KOPT-K1 (cell line): ENCODE measurements around the gene ASB13.

Source experiments
- H3K27ac ChIP-seq: fragments of 200-600 bp; sonication (generic); 2 replicates; pipeline ENCODE4 v1.5.1; 2016; ENCODE audit warnings: antibody characterized with exemption, mild to moderate bottlenecking, low read depth, low read length; ENCODE audit not compliant: poor library complexity, severe bottlenecking
- H3K36me3 ChIP-seq: fragments of 200-600 bp; sonication (generic); 2 replicates; pipeline ENCODE4 v1.5.1; 2017; ENCODE audit warnings: antibody characterized with exemption, mild to moderate bottlenecking, low read length, moderate library complexity; ENCODE audit not compliant: insufficient read depth
- H3K9me3 ChIP-seq: fragments of 200-600 bp; sonication (generic); 2 replicates; pipeline ENCODE4 v1.5.1; 2017; ENCODE audit warnings: antibody characterized with exemption, low read length, mild to moderate bottlenecking; ENCODE audit not compliant: insufficient read depth, poor library complexity, severe bottlenecking

The ASB13 gene

DNA sequence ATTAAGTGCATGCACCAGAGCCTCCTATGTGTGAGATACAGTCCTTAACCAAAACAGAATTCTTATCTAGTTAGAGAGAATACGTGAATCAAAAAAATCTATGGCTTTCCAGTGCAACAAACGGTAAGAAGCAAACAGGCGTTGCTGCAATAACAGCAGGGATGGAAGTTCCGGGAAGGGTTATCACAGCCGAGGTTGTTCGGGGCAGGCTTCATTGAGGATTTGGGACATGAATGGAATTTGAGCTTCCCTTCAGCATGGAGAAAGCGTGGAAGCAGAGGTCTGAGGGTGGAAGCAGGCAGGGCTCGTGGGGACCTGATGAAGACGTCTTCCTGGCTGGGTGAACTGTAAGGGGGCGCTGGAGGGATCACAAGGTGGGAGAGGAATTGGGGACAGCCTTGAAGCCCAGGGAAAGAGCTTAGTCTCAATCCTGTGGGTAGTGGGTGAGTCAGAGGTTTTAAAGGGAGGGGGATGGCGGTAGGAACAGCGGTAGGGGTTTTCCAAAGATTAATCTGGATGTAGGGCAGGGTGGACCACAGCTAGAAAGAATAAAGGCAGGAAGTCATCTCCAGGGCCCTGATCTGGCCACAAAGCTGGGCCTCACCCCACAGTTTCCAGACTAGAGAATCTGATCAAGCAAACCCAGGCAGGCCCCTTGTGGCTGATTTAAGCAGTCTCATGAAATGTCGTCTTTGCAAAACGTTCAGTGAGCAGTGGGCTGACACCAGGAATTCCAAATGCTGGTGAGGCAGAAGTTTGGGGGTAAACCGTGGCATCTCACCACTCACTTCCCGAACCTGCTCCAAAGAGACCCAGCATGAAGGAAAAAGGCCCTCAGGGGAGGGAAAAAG, 76.5 kb downstream of the ASB13 start:
- Histone ChIP-seq H3K27ac (no peak overlapping the region), H3K9me3 (no peaks in the 10 kb centered on the region), H3K36me3 (no peaks in the 10 kb centered on the region)

DNA sequence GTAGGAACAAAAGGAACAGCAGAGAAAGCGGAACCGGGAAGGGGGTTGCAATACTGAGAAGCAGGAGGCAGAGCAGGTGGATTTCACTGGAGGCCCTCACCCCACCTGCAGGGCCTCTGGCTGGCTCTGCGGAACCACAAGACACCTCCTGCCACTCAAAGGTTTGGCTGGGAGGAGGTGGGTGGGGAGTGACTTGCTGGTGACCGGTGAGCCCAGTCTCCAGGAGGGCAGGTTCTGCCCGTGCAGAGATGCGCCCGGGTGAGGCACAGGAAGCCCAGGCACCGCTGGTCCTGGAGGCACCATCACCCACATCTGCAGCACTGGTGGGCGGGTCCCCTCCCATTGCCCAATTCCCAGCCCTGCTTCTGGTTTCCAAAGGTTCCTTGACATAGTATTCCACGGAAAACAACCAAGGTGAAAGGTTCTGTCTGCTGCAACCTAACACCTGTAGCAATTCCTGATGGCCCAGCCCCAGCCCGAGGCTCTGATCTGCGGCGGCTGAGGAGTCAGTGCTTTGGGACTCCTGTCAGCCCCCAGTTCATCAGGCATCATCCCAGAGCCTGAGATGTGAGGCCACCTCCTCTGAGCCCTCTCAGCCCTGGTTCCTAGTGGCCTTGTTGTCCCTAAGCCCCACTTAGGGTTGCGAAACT, 77.3 kb downstream of the ASB13 start:
- Histone ChIP-seq H3K36me3 (no peaks in the 10 kb centered on the region), H3K9me3 (no peaks in the 10 kb centered on the region), H3K27ac (no peak overlapping the region)
